ENCODE data around the gene CACNA1A. TPM values are rescaled to one million over a fixed set of nuclear protein-coding genes. Genes with fewer than 3 reads are reported as not detected.

Gene CACNA1A
- total RNA-seq, 2 donors from 2014 or later = 0.27 to 2.3 TPM

DNA sequence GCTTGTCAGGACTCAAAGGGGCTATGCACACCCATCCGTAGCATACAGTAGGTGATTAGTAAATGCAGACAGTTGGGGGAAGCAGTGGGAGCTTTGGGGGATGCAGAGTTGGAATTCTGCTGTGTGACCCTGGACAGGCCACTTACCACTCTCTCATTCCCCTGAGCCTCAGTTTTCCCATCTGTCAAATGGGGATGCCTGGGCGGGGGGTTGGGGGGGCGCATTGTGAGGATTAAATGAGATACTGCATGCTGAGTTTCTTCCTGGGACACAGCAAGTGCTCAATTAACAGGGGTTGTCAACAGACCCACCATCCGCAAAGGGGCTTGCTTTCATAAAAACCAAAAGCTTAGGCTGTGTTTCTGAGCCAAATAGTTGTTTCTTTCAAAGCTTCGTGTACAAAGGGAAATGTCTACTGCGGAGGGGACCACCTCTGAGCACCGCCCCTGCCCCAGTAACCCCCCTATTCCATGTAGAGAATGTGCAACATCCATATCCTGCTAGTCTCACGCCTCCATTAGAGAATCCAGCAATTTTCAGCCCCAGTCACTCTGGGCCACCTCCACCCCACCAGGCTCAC, 223.7 kb downstream of the CACNA1A start:
- TF ChIP-seq, protein P1, sequence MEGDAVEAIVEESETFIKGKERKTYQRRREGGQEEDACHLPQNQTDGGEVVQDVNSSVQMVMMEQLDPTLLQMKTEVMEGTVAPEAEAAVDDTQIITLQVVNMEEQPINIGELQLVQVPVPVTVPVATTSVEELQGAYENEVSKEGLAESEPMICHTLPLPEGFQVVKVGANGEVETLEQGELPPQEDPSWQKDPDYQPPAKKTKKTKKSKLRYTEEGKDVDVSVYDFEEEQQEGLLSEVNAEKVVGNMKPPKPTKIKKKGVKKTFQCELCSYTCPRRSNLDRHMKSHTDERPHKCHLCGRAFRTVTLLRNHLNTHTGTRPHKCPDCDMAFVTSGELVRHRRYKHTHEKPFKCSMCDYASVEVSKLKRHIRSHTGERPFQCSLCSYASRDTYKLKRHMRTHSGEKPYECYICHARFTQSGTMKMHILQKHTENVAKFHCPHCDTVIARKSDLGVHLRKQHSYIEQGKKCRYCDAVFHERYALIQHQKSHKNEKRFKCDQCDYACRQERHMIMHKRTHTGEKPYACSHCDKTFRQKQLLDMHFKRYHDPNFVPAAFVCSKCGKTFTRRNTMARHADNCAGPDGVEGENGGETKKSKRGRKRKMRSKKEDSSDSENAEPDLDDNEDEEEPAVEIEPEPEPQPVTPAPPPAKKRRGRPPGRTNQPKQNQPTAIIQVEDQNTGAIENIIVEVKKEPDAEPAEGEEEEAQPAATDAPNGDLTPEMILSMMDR (IDR thresholded peaks at IDR 0.05) = no peak
- ATAC-seq (ENCODE audit: insufficient number of reproducible peaks, low FRiP score, low read depth) (no peak), DNase-seq (ENCODE audit: low spot score) (no peak)
- Histone ChIP-seq H3K9me3 (no peaks in the 10 kb centered on the region), H3K4me1 (ENCODE audit: control insufficient read depth in 1 of 2, low read depth in 2 of 2) (no peaks in the 10 kb centered on the region), H3K4me3 (no peak overlapping the region), H3K27me3 (replicated peaks; ENCODE audit: insufficient read depth) (no peaks in the 10 kb centered on the region), H3K36me3 (no peaks in the 10 kb centered on the region), H3K27ac (no peak overlapping the region)

DNA sequence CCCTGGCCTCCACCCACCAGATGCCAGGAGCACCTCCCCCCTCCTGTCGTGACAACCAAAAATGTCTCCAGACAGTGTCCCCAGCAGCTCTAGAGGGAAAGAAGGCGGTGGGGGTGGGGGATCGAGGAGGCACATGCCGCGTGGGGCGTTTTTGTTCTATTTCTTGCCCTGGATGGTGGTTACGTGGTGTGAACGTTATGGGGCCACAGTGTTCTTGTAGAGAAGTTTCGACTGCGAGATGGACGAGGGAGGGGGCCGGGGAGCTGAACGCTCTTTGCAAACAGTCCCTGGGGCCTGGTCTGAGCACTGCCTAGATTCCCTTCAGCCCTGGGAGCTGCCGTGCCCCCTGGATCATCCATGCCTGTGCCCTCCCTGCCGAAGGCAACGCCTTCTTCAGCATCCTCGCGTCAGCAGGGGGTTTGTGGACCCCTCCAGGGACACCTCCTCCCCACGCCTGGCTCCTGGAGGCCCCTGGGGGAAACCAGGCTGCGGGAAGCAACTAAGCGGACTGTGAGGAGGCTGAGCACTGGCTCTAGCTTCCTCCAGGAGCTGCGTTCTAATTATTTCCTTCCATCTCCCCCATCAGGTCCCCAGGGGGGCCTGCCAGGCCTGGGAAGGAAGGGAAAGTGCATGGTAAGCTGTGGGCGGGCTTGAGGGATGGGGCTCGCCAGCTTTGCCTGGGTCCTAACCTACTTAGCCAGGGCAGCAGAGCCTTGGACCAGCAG, 224.6 kb downstream of the CACNA1A start:
- ATAC-seq (ENCODE audit: insufficient number of reproducible peaks, low FRiP score, low read depth) = no peak
- no peaks in the 10 kb centered on the region for H3K9me3 ChIP-seq
- TF ChIP-seq, protein P1 (IDR thresholded peaks at IDR 0.05) = no peak
- H3K4me1 ChIP-seq (ENCODE audit: control insufficient read depth in 1 of 2, low read depth in 2 of 2) = no peaks in the 10 kb centered on the region
- DNase-seq (ENCODE audit: low spot score) = no peak
- H3K4me3 ChIP-seq = no peak overlapping the region
- H3K36me3 ChIP-seq = no peaks in the 10 kb centered on the region
- no peak overlapping the region for H3K27ac ChIP-seq
- H3K27me3 ChIP-seq (replicated peaks; ENCODE audit: insufficient read depth) = no peaks in the 10 kb centered on the region

DNA sequence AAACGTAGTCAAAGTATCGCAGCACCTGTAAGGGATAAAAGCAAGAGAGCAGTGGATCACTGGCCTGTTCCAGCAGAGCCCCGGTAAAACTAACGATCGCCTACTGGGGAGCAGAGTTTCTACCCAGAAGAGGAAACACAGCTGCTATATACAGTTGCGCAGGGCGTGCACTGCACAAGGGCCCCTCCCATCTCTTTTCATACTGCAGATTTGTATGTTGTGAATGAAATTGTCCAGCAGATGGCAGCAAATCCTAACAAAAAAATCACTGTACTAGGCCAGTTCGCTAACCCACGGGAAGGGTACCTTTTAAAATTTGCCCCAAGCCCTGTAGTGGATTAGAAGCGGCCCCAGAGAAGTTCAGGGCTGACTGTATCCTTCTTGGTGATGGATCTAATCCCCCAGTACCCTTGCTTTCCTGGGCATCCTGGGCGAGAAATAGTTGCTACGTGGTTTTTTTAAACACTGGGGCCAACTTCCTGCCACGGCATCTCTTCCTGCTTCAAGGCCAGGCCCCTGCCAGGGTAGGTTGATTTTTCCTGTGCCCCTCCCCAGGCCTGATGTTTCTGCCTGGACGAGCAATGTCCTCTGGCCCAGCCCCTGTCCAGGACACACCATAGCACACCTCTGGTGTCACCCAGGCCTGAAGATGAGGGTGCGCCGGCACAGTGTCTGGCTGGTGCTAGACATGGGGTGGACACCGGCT, 229.0 kb downstream of the CACNA1A start:
- H3K27ac ChIP-seq = no peak overlapping the region
- ATAC-seq (ENCODE audit: insufficient number of reproducible peaks, low FRiP score, low read depth) (peak; percentile 58), DNase-seq (ENCODE audit: low spot score) (no peak)
- TF ChIP-seq, protein P1 (IDR thresholded peaks at IDR 0.05) = peak; percentile 73
- H3K9me3 ChIP-seq = no peaks in the 10 kb centered on the region
- H3K27me3 ChIP-seq (replicated peaks; ENCODE audit: insufficient read depth) = no peaks in the 10 kb centered on the region
- no peaks in the 10 kb centered on the region for H3K4me1 ChIP-seq (ENCODE audit: control insufficient read depth in 1 of 2, low read depth in 2 of 2)
- peak overlapping the region; percentile 2 for H3K4me3 ChIP-seq
- H3K36me3 ChIP-seq = no peaks in the 10 kb centered on the region

DNA sequence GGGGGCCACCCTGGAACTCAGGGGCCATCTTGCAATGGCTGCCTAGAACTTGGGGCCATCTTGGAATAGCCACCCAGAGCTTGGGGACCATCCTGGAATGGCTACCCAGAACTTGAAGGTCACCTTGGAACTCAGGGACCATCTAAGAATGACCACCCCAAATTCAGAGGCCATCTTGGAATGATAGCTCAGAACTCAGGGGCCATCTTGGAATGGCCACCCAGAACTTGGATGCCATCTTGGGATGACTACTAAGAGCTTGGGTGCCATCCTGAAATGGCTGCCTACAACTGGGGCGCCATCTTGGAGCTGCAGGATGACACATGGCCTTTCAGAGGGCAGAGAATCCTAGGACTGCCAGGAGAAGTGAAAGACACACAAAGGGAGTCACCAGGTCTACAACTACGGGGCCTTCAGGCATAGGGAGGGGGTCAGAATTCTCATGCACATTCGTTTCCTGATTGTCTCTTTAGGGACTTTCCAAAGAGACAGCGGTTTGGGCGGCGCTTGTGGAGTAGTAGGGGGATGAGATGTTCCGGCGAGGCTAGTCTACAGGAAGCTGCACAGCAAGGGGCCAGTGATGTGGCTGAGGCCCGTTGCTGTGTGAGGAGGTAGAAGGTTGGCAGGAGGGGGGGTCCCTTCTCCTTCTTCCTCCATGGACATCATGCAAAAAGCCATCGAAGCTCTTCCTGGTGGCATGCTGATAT, 231.1 kb downstream of the CACNA1A start:
- no peak overlapping the region for H3K27ac ChIP-seq
- H3K27me3 ChIP-seq (replicated peaks; ENCODE audit: insufficient read depth) = no peaks in the 10 kb centered on the region
- no peak overlapping the region for H3K4me3 ChIP-seq
- H3K9me3 ChIP-seq = no peaks in the 10 kb centered on the region
- H3K36me3 ChIP-seq = no peaks in the 10 kb centered on the region
- no peak for ATAC-seq (ENCODE audit: insufficient number of reproducible peaks, low FRiP score, low read depth)
- DNase-seq (ENCODE audit: low spot score) = no peak
- TF ChIP-seq, protein P1 (IDR thresholded peaks at IDR 0.05) = no peak
- H3K4me1 ChIP-seq (ENCODE audit: control insufficient read depth in 1 of 2, low read depth in 2 of 2) = no peaks in the 10 kb centered on the region

Measured in thoracic aorta (tissue), 2 donors.